Activated naive CD8-positive, alpha-beta T cell treated with anti-CD3 and anti-CD28 coated beads, Interleukin-2, amount 50 U/mL, for 24 hours (primary cell): ENCODE data around the gene KIAA2012.

ENCODE experiments used
- ATAC-seq: fragments of 150-1000 bp; cut with Tn5 transposase; one replicate; pipeline ENCODE4 v1.10.0; 2021
- DNase-seq: peaks from one replicate; pipeline ENCODE4 v3.0.0; 2021
- H3K27ac Mint-ChIP-seq: one replicate; pipeline ENCODE4 v1.8.0; 2021; ENCODE audit warnings: mild to moderate bottlenecking, mixed read lengths
- H3K27me3 Mint-ChIP-seq: one replicate; pipeline ENCODE4 v1.8.0; 2021; ENCODE audit warnings: mixed read lengths
- H3K36me3 Mint-ChIP-seq: one replicate; pipeline ENCODE4 v1.8.0; 2021; ENCODE audit warnings: low read depth, mixed read lengths
- H3K4me1 Mint-ChIP-seq: one replicate; pipeline ENCODE4 v1.8.0; 2021; ENCODE audit warnings: mixed read lengths
- H3K4me3 Mint-ChIP-seq: one replicate; pipeline ENCODE4 v1.8.0; 2021; ENCODE audit warnings: mild to moderate bottlenecking, moderate library complexity, mixed read lengths
- H3K9me3 Mint-ChIP-seq: one replicate; pipeline ENCODE4 v1.8.0; 2021; ENCODE audit warnings: mixed read lengths

The KIAA2012 gene

DNA sequence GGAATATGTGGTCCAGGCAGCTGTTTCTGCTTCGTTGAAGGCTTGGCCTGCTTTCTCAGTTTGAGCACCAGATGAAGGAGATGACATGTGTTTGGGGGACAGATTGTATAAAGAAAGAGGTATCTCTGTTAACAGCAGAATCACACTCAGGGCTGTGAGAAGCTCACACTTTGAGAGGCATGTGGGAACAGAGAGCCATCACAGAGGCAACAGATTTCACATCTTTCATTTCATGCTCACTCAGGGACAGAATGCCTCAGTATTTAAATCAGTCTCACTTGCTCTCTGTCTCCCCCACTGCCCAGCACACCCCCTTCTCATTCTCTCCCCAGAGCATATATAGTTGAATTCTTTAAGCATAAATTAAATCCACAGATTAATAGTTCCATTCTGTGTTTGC lies 37.4 kb downstream of the KIAA2012 start:
- Mint-ChIP-seq H3K4me1 (no peaks in the 10 kb centered on the region), H3K36me3 (no peaks in the 10 kb centered on the region), H3K27me3 (peaks cover 13% of the 10 kb centered on the region), H3K4me3 (no peak overlapping the region), H3K9me3 (no peaks in the 10 kb centered on the region), H3K27ac (no peak overlapping the region)
- ATAC-seq = no peak
- no peak for DNase-seq

- no peak for DNase-seq
- peaks cover 19% of the 10 kb centered on the region for H3K27me3 Mint-ChIP-seq
These were observed 39.0 kb downstream of the KIAA2012 start for GRCh38 chr2:202112041-202112440.

DNA sequence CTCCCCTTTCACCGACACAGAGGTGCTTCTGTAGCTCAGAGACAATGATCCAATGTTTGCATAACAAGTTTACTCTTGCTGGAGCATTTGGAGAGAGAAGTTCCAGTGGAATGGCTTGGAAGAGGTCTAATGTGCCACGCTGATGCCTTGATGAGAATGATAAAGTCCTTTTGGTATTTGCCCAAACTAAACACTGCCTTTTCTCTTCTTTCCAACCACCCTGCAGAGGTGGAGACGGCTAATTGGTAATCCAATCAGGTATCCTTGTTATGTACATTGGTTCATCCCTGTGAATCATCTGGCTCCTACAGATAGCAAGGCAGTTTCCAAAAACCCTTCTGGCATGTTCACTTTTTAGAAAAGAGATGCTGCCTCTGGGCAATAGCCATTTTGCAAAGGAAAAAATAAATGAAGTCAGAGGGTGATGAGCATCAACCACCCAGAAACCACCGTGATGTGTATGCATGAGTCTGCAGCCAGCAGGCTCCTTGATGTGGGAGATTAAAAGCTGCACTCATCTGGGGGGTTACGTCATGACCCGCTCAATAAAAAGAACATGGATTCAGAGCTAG lies 40.6 kb downstream of the KIAA2012 start:
- H3K27ac Mint-ChIP-seq = no peak overlapping the region
- H3K36me3 Mint-ChIP-seq = no peaks in the 10 kb centered on the region
- ATAC-seq (peak; percentile 24), DNase-seq (no peak)
- H3K4me3 Mint-ChIP-seq = no peak overlapping the region
- no peaks in the 10 kb centered on the region for H3K9me3 Mint-ChIP-seq
- H3K27me3 Mint-ChIP-seq = peaks cover 19% of the 10 kb centered on the region
- no peaks in the 10 kb centered on the region for H3K4me1 Mint-ChIP-seq

More at GRCh38 chr2:202112041-202112440, 39.0 kb downstream of the KIAA2012 start:
- H3K9me3 Mint-ChIP-seq = no peaks in the 10 kb centered on the region
- H3K4me3 Mint-ChIP-seq = no peak overlapping the region
- H3K4me1 Mint-ChIP-seq = no peaks in the 10 kb centered on the region
- no peak for ATAC-seq
- H3K27ac Mint-ChIP-seq = no peak overlapping the region
- H3K36me3 Mint-ChIP-seq = no peaks in the 10 kb centered on the region

GRCh38 chr2:202114291-202114690 lies 41.2 kb downstream of the KIAA2012 start:
- no peak overlapping the region for H3K4me3 Mint-ChIP-seq
- H3K27ac Mint-ChIP-seq = no peak overlapping the region
- no peaks in the 10 kb centered on the region for H3K36me3 Mint-ChIP-seq
- H3K9me3 Mint-ChIP-seq = no peaks in the 10 kb centered on the region
- no peaks in the 10 kb centered on the region for H3K4me1 Mint-ChIP-seq
- DNase-seq (no peak), ATAC-seq (no peak)
- peaks cover 19% of the 10 kb centered on the region for H3K27me3 Mint-ChIP-seq

DNA sequence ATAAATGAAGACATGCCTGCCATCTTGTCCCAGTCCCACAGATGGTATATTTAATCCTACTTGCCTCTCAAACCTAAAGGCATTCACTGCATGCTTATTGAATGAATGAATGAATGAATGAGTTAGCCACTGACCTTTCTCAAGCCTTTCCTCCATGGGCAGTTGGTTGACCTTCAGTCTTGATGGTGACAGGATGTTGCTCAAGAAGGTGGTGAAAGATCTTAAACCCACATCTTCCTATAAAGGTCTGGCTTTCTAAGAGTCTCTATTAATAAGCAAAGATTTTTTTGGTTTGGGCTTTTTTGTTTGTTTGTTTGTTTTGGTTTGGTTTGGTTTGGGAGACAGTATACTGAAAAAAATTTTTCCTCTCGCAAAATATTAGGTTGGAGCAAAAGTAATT lies 41.7 kb downstream of the KIAA2012 start:
- Mint-ChIP-seq H3K4me1 (no peaks in the 10 kb centered on the region), H3K9me3 (no peaks in the 10 kb centered on the region), H3K27ac (no peak overlapping the region), H3K4me3 (no peak overlapping the region), H3K36me3 (no peaks in the 10 kb centered on the region), H3K27me3 (peaks cover 19% of the 10 kb centered on the region)
- no peak for DNase-seq
- no peak for ATAC-seq

DNA sequence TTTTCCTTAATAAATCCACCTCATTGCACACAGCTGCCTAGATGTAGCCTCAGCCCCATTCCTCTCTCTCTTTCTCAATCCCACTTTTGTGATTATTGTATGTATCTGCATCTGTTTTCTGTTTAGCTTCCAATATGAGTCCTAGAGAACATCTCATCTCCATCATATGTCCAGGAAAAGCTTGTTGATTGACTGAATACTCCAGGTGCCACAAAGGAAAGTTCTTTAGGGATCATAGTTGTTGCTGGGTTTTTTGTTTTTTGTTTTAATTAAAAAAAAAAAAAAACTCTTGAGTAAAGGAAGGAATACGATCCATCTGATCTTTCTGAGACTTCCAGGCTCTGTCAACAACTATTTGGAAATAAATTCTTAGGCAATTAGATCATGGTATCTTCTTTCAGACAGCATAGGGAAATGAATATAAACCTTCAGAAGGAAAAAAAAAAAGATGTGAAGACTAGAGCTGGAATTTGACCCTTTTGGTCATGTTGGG lies 42.5 kb downstream of the KIAA2012 start:
- Mint-ChIP-seq H3K4me1 (no peaks in the 10 kb centered on the region), H3K27ac (no peak overlapping the region), H3K9me3 (peaks cover 2% of the 10 kb centered on the region), H3K27me3 (peaks cover 17% of the 10 kb centered on the region), H3K36me3 (no peaks in the 10 kb centered on the region), H3K4me3 (no peak overlapping the region)
- ATAC-seq (no peak), DNase-seq (no peak)

- peaks cover 16% of the 10 kb centered on the region for H3K27me3 Mint-ChIP-seq
These were observed 43.6 kb downstream of the KIAA2012 start for GRCh38 chr2:202116691-202117090.

DNA sequence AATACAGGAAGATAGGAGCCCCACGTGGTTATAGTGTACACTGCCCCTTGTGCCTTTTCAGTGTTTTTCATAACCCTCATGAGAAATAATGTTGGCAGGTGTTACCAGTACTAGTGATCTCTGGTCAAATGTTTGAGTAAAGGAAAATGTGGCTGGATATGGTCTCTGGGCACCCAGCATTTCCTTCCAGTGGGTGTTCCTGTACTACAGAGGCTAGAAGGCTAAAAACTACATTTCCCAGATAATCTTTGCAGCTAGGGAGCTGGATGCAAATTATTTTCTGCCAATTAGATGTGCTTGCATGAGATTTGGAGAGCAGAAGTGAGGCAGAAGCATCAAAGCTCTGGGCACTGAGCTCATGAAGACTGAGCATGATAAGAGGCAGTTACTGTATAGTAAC lies 45.1 kb downstream of the KIAA2012 start:
- no peak overlapping the region for H3K27ac Mint-ChIP-seq
- DNase-seq (no peak), ATAC-seq (no peak)
- no peak overlapping the region for H3K4me3 Mint-ChIP-seq
- H3K9me3 Mint-ChIP-seq = peaks cover 10% of the 10 kb centered on the region
- H3K4me1 Mint-ChIP-seq = peaks cover 5% of the 10 kb centered on the region
- H3K36me3 Mint-ChIP-seq = no peaks in the 10 kb centered on the region
- H3K27me3 Mint-ChIP-seq = peaks cover 15% of the 10 kb centered on the region

More at GRCh38 chr2:202116691-202117090, 43.6 kb downstream of the KIAA2012 start:
- H3K9me3 Mint-ChIP-seq = peaks cover 10% of the 10 kb centered on the region
- H3K36me3 Mint-ChIP-seq = no peaks in the 10 kb centered on the region
- no peak overlapping the region for H3K27ac Mint-ChIP-seq
- peaks cover 1% of the 10 kb centered on the region for H3K4me1 Mint-ChIP-seq
- H3K4me3 Mint-ChIP-seq = no peak overlapping the region
- no peak for ATAC-seq
- no peak for DNase-seq

GRCh38 chr2:202120828-202121227 lies 47.8 kb downstream of the KIAA2012 start:
- Mint-ChIP-seq H3K4me1 (peaks cover 5% of the 10 kb centered on the region), H3K4me3 (no peak overlapping the region), H3K9me3 (peaks cover 10% of the 10 kb centered on the region), H3K36me3 (no peaks in the 10 kb centered on the region), H3K27me3 (peaks cover 11% of the 10 kb centered on the region), H3K27ac (no peak overlapping the region)
- no peak for ATAC-seq
- DNase-seq = no peak

DNA sequence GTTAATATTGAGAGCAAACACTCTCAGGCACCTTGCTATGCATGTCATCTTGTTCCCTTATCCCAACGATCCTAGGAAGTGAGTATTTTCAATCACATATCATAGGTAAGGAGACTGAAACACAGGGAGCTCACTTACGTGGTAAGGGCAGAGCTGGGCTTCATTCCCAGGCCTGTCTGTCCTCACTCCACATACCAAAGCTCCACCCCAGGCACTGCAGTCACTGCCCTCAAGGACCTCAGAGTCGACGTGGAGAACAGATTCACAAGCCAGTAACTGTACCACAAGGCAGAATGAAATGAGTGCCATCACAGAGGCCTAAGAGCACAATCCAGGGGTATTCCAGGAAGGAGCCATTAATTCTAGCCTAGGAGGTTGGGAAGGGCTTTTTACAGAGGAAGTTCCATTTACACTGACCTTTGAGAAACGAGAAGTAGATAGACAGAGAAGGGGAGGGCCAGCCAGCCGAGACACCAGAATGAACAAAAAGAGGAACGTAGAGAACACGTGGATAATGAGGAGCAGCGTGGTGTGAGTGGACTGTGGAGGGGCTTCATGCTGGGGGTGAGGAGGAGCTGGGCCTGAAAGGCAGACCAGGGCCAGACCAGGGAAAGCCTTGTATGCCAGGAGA lies 48.6 kb downstream of the KIAA2012 start:
- no peaks in the 10 kb centered on the region for H3K36me3 Mint-ChIP-seq
- no peak for ATAC-seq
- H3K4me1 Mint-ChIP-seq = peaks cover 5% of the 10 kb centered on the region
- peaks cover 7% of the 10 kb centered on the region for H3K27me3 Mint-ChIP-seq
- no peak overlapping the region for H3K27ac Mint-ChIP-seq
- H3K9me3 Mint-ChIP-seq = peaks cover 10% of the 10 kb centered on the region
- no peak overlapping the region for H3K4me3 Mint-ChIP-seq
- no peak for DNase-seq

DNA sequence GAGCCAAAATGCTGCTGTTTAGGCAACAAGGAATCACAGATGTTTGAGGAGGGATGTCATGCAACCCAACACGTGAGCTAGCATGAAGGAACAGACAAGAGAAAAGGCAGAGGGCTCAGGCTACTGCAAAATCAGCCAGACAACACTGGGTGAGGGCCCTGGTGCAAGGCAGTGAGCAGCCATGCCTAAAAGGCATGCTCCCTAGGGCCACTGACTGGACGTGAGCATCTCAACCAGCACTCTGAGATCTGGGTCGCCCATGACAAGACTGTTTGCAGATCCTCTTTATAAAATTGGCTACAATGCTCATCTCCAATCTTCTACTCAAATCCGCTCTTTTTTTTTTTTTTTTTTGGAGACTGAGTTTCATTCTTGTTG lies 49.1 kb downstream of the KIAA2012 start:
- Mint-ChIP-seq H3K4me1 (peaks cover 5% of the 10 kb centered on the region), H3K27ac (no peak overlapping the region), H3K9me3 (peaks cover 10% of the 10 kb centered on the region), H3K4me3 (no peak overlapping the region), H3K27me3 (peaks cover 5% of the 10 kb centered on the region), H3K36me3 (no peaks in the 10 kb centered on the region)
- DNase-seq (no peak), ATAC-seq (no peak)

GRCh38 chr2:202122980-202123720 lies 50.1 kb downstream of the KIAA2012 start:
- Mint-ChIP-seq H3K36me3 (no peaks in the 10 kb centered on the region), H3K27me3 (peaks cover 5% of the 10 kb centered on the region), H3K9me3 (peaks cover 10% of the 10 kb centered on the region), H3K27ac (no peak overlapping the region), H3K4me1 (peaks cover 5% of the 10 kb centered on the region), H3K4me3 (no peak overlapping the region)
- no peak for DNase-seq
- ATAC-seq = no peak

- Mint-ChIP-seq H3K4me3 (no peak overlapping the region), H3K27me3 (peaks cover 5% of the 10 kb centered on the region), H3K4me1 (peaks cover 5% of the 10 kb centered on the region), H3K9me3 (peaks cover 10% of the 10 kb centered on the region), H3K36me3 (no peaks in the 10 kb centered on the region), H3K27ac (no peak overlapping the region)
- ATAC-seq (no peak), DNase-seq (no peak)
These were observed 51.2 kb downstream of the KIAA2012 start for GRCh38 chr2:202124286-202124685.

GRCh38 chr2:202127687-202128331 lies 54.8 kb downstream of the KIAA2012 start:
- Mint-ChIP-seq H3K9me3 (no peaks in the 10 kb centered on the region), H3K27ac (no peak overlapping the region), H3K27me3 (peaks cover 5% of the 10 kb centered on the region), H3K36me3 (no peaks in the 10 kb centered on the region), H3K4me3 (no peak overlapping the region), H3K4me1 (no peaks in the 10 kb centered on the region)
- DNase-seq (no peak), ATAC-seq (no peak)

GRCh38 chr2:202129841-202130240 lies 56.8 kb downstream of the KIAA2012 start:
- H3K27ac Mint-ChIP-seq = no peak overlapping the region
- H3K9me3 Mint-ChIP-seq = no peaks in the 10 kb centered on the region
- no peaks in the 10 kb centered on the region for H3K4me1 Mint-ChIP-seq
- no peaks in the 10 kb centered on the region for H3K36me3 Mint-ChIP-seq
- DNase-seq (no peak), ATAC-seq (no peak)
- no peak overlapping the region for H3K4me3 Mint-ChIP-seq
- peaks cover 5% of the 10 kb centered on the region for H3K27me3 Mint-ChIP-seq
